ENCODE measurements around the gene G6PD.

- TF ChIP-seq CTCF (IDR thresholded peaks at IDR 0.05 in 2 of 3, conservative IDR thresholded peaks at IDR 0.05 in 1 of 3; ENCODE audit: control insufficient read depth in 2 of 3, extremely low read depth in 1 of 3, insufficient read depth in 1 of 3, low read depth in 3 of 3, low read length in 3 of 3) (no peak), EP300 (IDR thresholded peaks at IDR 0.05; ENCODE audit: borderline replicate concordance in 1 of 2, control insufficient read depth in 1 of 2, low read depth in 2 of 2, low read length in 2 of 2) (no peak), REST (IDR thresholded peaks at IDR 0.05; ENCODE audit: low read depth, low read length) (no peak)
These were observed 49.1 kb upstream of the G6PD start for GRCh38 chrX:154595559-154596249.
